Astrocyte (in vitro differentiated cells and primary cell): ENCODE data around the gene PCDHA1. TPM values are rescaled to one million over a fixed set of nuclear protein-coding genes. Genes with fewer than 3 reads are reported as not detected.
"Not testable (repeated sequence)": the region's sequence is repeated elsewhere in the genome, so short reads cannot be mapped to it uniquely, and the experiment has no call there.

Experiments
- DNase-seq: peaks from one replicate; pipeline ENCODE4 v3.0.0-alpha.2; 2010; ENCODE audit warnings: low read depth
- FAIRE-seq: peaks from 2 replicates; lab custom pipeline; 2011; peaks lifted over from hg19 to GRCh38; lab: Jason Lieb, UNC
- H2AFZ ChIP-seq: 2 replicates; pipeline ENCODE4 v1.6.0; 2012; ENCODE audit warnings: low read depth, low read length, inconsistent platforms
- H3K27ac ChIP-seq: 2 replicates; pipeline ENCODE4 v1.5.1; 2011; ENCODE audit warnings: low read depth, low read length, inconsistent platforms
- H3K27me3 ChIP-seq: 2 replicates; pipeline ENCODE4 v1.6.0; 2011; ENCODE audit warnings: low read length, inconsistent platforms; ENCODE audit not compliant: insufficient read depth
- H3K36me3 ChIP-seq: 2 replicates; pipeline ENCODE4 v1.5.1; 2011; ENCODE audit warnings: low read length, inconsistent platforms; ENCODE audit not compliant: insufficient read depth
- H3K4me1 ChIP-seq: 2 replicates; pipeline ENCODE4 v1.5.1; 2011; ENCODE audit warnings: low read length, inconsistent platforms; ENCODE audit not compliant: insufficient read depth
- H3K4me2 ChIP-seq: 2 replicates; pipeline ENCODE4 v1.6.0; 2012; ENCODE audit warnings: low read length, inconsistent platforms
- H3K4me3 ChIP-seq: 2 replicates; pipeline ENCODE4 v1.5.1; 2011; ENCODE audit warnings: low read depth, mild to moderate bottlenecking, low read length, inconsistent platforms; ENCODE audit not compliant: insufficient read depth
- H3K79me2 ChIP-seq: 2 replicates; pipeline ENCODE4 v1.6.0; 2012; ENCODE audit warnings: mild to moderate bottlenecking, low read length, inconsistent platforms; ENCODE audit not compliant: insufficient read depth
- H3K9ac ChIP-seq: 2 replicates; pipeline ENCODE4 v1.6.0; 2012; ENCODE audit warnings: mild to moderate bottlenecking, low read length, inconsistent platforms
- H3K9me3 ChIP-seq: 2 replicates; pipeline ENCODE4 v1.5.1; 2012; ENCODE audit warnings: low read depth, mild to moderate bottlenecking, low read length, inconsistent platforms; ENCODE audit not compliant: insufficient read depth
- H4K20me1 ChIP-seq: 2 replicates; pipeline ENCODE4 v1.6.0; 2012; ENCODE audit warnings: low read length, inconsistent platforms; ENCODE audit not compliant: insufficient read depth
- H3K27ac Mint-ChIP-seq: one replicate; pipeline ENCODE4 v1.8.0; 2021; ENCODE audit warnings: mild to moderate bottlenecking, mixed read lengths; ENCODE audit not compliant: unreplicated experiment
- H3K27me3 Mint-ChIP-seq: one replicate; pipeline ENCODE4 v1.8.0; 2021; ENCODE audit warnings: low read depth, mixed read lengths; ENCODE audit not compliant: unreplicated experiment
- H3K36me3 Mint-ChIP-seq: one replicate; pipeline ENCODE4 v1.8.0; 2021; ENCODE audit warnings: low read depth, mixed read lengths; ENCODE audit not compliant: unreplicated experiment
- H3K4me1 Mint-ChIP-seq: one replicate; pipeline ENCODE4 v1.8.0; 2021; ENCODE audit warnings: low read depth, mixed read lengths; ENCODE audit not compliant: unreplicated experiment
- H3K4me3 Mint-ChIP-seq: one replicate; pipeline ENCODE4 v1.8.0; 2021; ENCODE audit warnings: mild to moderate bottlenecking, moderate library complexity, mixed read lengths; ENCODE audit not compliant: unreplicated experiment
- H3K9me3 Mint-ChIP-seq: one replicate; pipeline ENCODE4 v1.8.0; 2021; ENCODE audit warnings: mild to moderate bottlenecking, mixed read lengths; ENCODE audit not compliant: unreplicated experiment
- EZH2 ChIP-seq: IDR thresholded peaks from 2 replicates; pipeline ENCODE4 v1.6.1; 2012; ENCODE audit warnings: mild to moderate bottlenecking, low read length, inconsistent platforms; ENCODE audit not compliant: insufficient read depth
- total RNA-seq: library from RNA; stranded (reverse); gene quantifications from 2 replicates; pipeline ENCODE4 v1.2.1, GENCODE V29; 2021
- TF ChIP-seq, protein P1 (sequence below): IDR thresholded peaks from 2 replicates; pipeline ENCODE4 v1.5.1; 2011; ENCODE audit warnings: low read depth, mild to moderate bottlenecking, inconsistent platforms, low read length, moderate library complexity; ENCODE audit not compliant: insufficient read depth

Gene PCDHA1
- total RNA-seq, 1 donor from 2014 or later = not detected

DNA sequence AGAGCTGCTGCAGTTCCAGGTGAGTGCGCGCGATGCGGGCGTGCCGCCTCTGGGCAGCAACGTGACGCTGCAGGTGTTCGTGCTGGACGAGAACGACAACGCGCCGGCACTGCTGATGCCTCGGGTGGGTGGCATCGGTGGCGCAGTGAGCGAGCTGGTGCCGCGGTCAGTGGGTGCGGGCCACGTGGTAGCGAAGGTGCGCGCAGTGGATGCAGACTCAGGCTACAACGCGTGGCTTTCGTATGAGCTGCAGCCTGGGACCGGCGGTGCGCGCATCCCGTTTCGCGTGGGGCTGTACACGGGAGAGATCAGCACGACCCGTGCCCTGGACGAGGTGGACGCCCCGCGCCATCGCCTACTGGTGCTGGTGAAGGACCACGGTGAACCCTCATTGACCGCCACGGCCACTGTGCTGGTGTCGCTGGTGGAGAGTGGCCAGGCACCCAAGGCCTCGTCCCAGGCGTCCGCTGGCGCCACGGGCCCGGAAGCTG, 16.9 kb downstream of the PCDHA1 start:
- DNase-seq = no peak
- TF ChIP-seq, protein P1, sequence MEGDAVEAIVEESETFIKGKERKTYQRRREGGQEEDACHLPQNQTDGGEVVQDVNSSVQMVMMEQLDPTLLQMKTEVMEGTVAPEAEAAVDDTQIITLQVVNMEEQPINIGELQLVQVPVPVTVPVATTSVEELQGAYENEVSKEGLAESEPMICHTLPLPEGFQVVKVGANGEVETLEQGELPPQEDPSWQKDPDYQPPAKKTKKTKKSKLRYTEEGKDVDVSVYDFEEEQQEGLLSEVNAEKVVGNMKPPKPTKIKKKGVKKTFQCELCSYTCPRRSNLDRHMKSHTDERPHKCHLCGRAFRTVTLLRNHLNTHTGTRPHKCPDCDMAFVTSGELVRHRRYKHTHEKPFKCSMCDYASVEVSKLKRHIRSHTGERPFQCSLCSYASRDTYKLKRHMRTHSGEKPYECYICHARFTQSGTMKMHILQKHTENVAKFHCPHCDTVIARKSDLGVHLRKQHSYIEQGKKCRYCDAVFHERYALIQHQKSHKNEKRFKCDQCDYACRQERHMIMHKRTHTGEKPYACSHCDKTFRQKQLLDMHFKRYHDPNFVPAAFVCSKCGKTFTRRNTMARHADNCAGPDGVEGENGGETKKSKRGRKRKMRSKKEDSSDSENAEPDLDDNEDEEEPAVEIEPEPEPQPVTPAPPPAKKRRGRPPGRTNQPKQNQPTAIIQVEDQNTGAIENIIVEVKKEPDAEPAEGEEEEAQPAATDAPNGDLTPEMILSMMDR = no peak
- TF ChIP-seq EZH2 = no peak
- H3K27ac ChIP-seq = no peak overlapping the region
- H3K9ac ChIP-seq = no peak overlapping the region
- H3K9me3 ChIP-seq = peaks cover 9% of the 10 kb centered on the region
- H3K4me1 ChIP-seq = no peaks in the 10 kb centered on the region
- no peaks in the 10 kb centered on the region for H3K27me3 ChIP-seq
- no peak overlapping the region for H3K4me2 ChIP-seq
- no peak overlapping the region for H3K4me3 ChIP-seq
- H3K27me3 Mint-ChIP-seq = no peaks in the 10 kb centered on the region
- no peak overlapping the region for H2AFZ ChIP-seq
- no peaks in the 10 kb centered on the region for H3K79me2 ChIP-seq
- peaks cover 22% of the 10 kb centered on the region for H3K36me3 Mint-ChIP-seq
- no peaks in the 10 kb centered on the region for H3K4me1 Mint-ChIP-seq
- H4K20me1 ChIP-seq = no peaks in the 10 kb centered on the region
- peaks cover 11% of the 10 kb centered on the region for H3K9me3 Mint-ChIP-seq
- no peak overlapping the region for H3K27ac Mint-ChIP-seq
- no peak overlapping the region for H3K4me3 Mint-ChIP-seq
- no peaks in the 10 kb centered on the region for H3K36me3 ChIP-seq
- no peak for FAIRE-seq

DNA sequence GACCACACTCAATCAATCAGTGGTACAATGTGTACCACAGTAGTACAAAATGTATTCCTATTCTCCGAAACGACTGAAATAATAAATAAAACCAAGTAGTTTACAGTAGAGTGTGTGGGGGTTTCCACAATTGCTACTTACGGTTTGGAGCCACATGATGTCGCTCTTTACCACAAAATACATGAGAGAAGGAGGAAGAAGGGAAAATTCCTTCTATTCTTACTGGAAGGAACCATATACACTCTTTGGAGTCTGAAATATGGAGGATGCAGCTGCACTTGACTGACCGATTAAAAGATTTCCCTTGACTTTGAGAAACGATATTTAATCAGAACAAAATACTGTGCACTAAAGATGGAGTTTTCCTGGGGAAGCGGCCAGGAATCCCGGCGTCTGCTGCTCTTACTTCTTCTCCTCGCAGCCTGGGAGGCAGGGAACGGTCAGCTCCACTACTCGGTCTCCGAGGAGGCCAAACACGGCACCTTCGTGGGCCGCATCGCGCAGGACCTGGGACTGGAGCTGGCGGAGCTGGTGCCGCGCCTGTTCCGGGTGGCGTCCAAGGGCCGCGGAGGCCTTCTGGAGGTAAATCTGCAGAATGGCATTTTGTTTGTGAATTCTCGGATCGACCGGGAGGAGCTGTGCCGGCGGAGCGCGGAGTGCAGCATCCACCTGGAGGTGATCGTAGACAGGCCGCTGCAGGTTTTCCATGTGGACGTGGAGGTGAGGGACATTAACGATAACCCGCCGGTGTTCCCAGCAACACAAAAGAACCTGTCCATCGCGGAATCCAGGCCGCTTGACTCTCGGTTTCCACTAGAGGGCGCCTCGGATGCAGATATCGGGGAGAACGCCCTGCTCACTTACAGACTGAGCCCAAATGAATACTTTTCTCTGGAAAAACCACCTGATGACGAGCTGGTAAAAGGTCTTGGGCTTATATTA, 21.2 kb downstream of the PCDHA1 start, which contains the start of gene PCDHA4:
TSS of gene PCDHA4 (plus strand) at position 235 of the 942 bp plus-strand sequence.
- H3K4me3 ChIP-seq = no peak within 1 kb of the TSS
- H2AFZ ChIP-seq = no peak within 1 kb of the TSS
- H3K4me3 Mint-ChIP-seq = peak within 1 kb of the TSS; percentile 96
- FAIRE-seq (no peak), DNase-seq (no peak)
- no peaks in the 10 kb centered on the region for H3K27me3 ChIP-seq
- TF ChIP-seq, protein P1 = peak; percentile 16
- no peak for TF ChIP-seq EZH2
- no peaks in the 10 kb centered on the region for H3K79me2 ChIP-seq
- H4K20me1 ChIP-seq = no peaks in the 10 kb centered on the region
- H3K4me2 ChIP-seq = peak within 1 kb of the TSS; percentile 41
- H3K9ac ChIP-seq = no peak within 1 kb of the TSS
- peaks cover 2% of the 10 kb centered on the region for H3K4me1 Mint-ChIP-seq
- H3K27ac Mint-ChIP-seq = peak within 1 kb of the TSS; percentile 80
- peaks cover 19% of the 10 kb centered on the region for H3K9me3 ChIP-seq
- H3K36me3 ChIP-seq = no peaks in the 10 kb centered on the region
- H3K4me1 ChIP-seq = no peaks in the 10 kb centered on the region
- H3K9me3 Mint-ChIP-seq = peaks cover 3% of the 10 kb centered on the region
- no peaks in the 10 kb centered on the region for H3K27me3 Mint-ChIP-seq
- H3K36me3 Mint-ChIP-seq = peaks cover 18% of the 10 kb centered on the region
- no peak within 1 kb of the TSS for H3K27ac ChIP-seq

DNA sequence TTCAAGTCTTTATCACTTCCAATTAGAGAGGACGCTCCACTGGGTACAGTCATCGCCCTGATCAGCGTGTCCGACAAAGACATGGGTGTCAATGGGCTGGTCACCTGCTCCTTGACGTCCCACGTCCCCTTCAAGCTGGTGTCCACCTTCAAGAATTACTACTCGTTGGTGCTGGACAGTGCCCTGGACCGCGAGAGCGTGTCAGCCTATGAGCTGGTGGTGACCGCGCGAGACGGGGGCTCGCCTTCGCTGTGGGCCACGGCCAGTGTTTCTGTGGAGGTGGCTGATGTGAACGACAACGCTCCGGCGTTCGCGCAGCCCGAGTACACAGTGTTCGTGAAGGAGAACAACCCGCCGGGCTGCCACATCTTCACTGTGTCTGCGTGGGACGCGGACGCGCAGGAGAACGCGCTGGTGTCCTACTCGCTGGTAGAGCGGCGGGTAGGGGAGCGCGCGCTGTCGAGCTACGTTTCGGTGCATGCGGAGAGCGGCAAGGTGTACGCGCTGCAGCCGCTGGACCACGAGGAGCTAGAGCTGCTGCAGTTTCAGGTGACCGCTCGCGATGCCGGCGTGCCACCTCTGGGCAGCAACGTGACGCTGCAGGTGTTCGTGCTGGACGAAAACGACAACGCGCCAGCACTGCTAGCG, 22.4 kb downstream of the PCDHA1 start:
- H3K4me3 ChIP-seq, H3K27me3 Mint-ChIP-seq, H3K9me3 Mint-ChIP-seq, H4K20me1 ChIP-seq, H3K4me1 Mint-ChIP-seq, FAIRE-seq, H3K4me2 ChIP-seq, H3K9ac ChIP-seq, H3K27ac Mint-ChIP-seq, DNase-seq, H3K79me2 ChIP-seq, H3K36me3 ChIP-seq, H3K4me1 ChIP-seq, H3K27me3 ChIP-seq, H3K27ac ChIP-seq: not testable (repeated sequence)
- Mint-ChIP-seq H3K4me3 (peak overlapping the region; percentile 52), H3K36me3 (peaks cover 11% of the 10 kb centered on the region)
- Histone ChIP-seq H3K9me3 (peaks cover 13% of the 10 kb centered on the region), H2AFZ (peak overlapping the region; percentile 10)
